AG04449 (cell line): ENCODE results near the gene MAP1LC3A.

Source experiments
- CTCF ChIA-PET: fragments of 350-600 bp; formaldehyde crosslinking; extraction: SDS; loops from one replicate; lab custom pipeline; 2021; ENCODE audit warnings: antibody characterized with exemption; lab: Yijun Ruan, JAX
- POLR2A ChIA-PET: fragments of 400-600, 350-600 bp; formaldehyde crosslinking; extraction: SDS; loops from one replicate; lab custom pipeline; 2020; ENCODE audit warnings: antibody characterized with exemption, inconsistent platforms; lab: Yijun Ruan, JAX
- DNase-seq: peaks from one replicate; pipeline ENCODE4 v3.0.0-alpha.2; 2010; ENCODE audit warnings: low read depth, low spot score
- H3K4me3 ChIP-seq: 2 replicates; pipeline ENCODE4 v1.5.1; 2011; ENCODE audit warnings: low read depth, mild to moderate bottlenecking, control low read depth, low read length
- CTCF ChIP-seq: IDR thresholded peaks from one replicate; pipeline ENCODE4 v1.5.1; 2011; ENCODE audit warnings: mild to moderate bottlenecking, moderate library complexity, low read length, control low read depth, inconsistent platforms; ENCODE audit not compliant: insufficient read depth; ENCODE audit errors: missing control alignments

The MAP1LC3A gene

GRCh38 chr20:34564833-34565232 lies 6.3 kb downstream of the MAP1LC3A start:
- no peak overlapping the region for H3K4me3 ChIP-seq
- CTCF ChIA-PET = interaction anchor here (1.6 to 3.6 kb wide), 3 partner anchors 9 to 205 kb away, joined by 4 to 21 read pairs (median 5); no protein-coding TSS in a partner anchor
- DNase-seq = no peak
- TF ChIP-seq CTCF = no peak
- POLR2A ChIA-PET = no interaction called here

GRCh38 chr20:34566978-34567891 lies 8.7 kb downstream of the MAP1LC3A start:
- H3K4me3 ChIP-seq = no peak overlapping the region
- no peak for TF ChIP-seq CTCF
- CTCF ChIA-PET = no interaction called here
- POLR2A ChIA-PET = no interaction called here
- DNase-seq = no peak

GRCh38 chr20:34567892-34568865 lies 9.7 kb downstream of the MAP1LC3A start:
- ChIA-PET CTCF (interaction anchor here (1.4 to 1.7 kb wide), 3 partner anchors 11 to 378 kb away, joined by 4 to 8 read pairs (median 4); no protein-coding TSS in a partner anchor), POLR2A (no interaction called here)
- no peak overlapping the region for H3K4me3 ChIP-seq
- DNase-seq = no peak
- no peak for TF ChIP-seq CTCF

- ChIA-PET CTCF (interaction anchor here (1.0 to 1.7 kb wide), 5 partner anchors 10 to 379 kb away, joined by 3 to 8 read pairs (median 4); no protein-coding TSS in a partner anchor), POLR2A (no interaction called here)
- no peak for DNase-seq
- no peak overlapping the region for H3K4me3 ChIP-seq
- no peak for TF ChIP-seq CTCF
These were observed 11.1 kb downstream of the MAP1LC3A start for GRCh38 chr20:34569598-34569997.

- POLR2A ChIA-PET = interaction anchor here (0.5 to 0.8 kb wide), 2 partner anchors 12 to 674 kb away, joined by 3 to 4 read pairs; partner anchors contain the start of gene MAP1LC3A
- H3K4me3 ChIP-seq = no peak overlapping the region
- CTCF ChIA-PET = interaction anchor here (0.8 to 1.8 kb wide), 3 partner anchors 9 to 199 kb away, joined by 3 to 5 read pairs (median 3); no protein-coding TSS in a partner anchor
- TF ChIP-seq CTCF = no peak
- DNase-seq = peak; percentile 55
These were observed 12.4 kb downstream of the MAP1LC3A start for GRCh38 chr20:34570859-34571306.
